Stimulated activated CD8-positive, alpha-beta memory T cell treated with anti-CD3 and anti-CD28 coated beads, Interleukin-4, amount 100 ng/mL, for 24 hours (primary cell): ENCODE results near the gene LAS1L.
"Not testable (repeated sequence)": the region's sequence is repeated elsewhere in the genome, so short reads cannot be mapped to it uniquely, and the experiment has no call there.

Source experiments
- DNase-seq: peaks from one replicate; pipeline ENCODE4 v3.0.0-alpha.2; 2020; ENCODE audit warnings: low read depth

Gene LAS1L

GRCh38 chrX:65534450-65535292 is at the start of gene LAS1L:
Gene LAS1L, minus strand, starts transcription at chrX:65534787. Its CDS starts 72 bp downstream, at chrX:65534715.
- peak; percentile 79 for DNase-seq

DNA sequence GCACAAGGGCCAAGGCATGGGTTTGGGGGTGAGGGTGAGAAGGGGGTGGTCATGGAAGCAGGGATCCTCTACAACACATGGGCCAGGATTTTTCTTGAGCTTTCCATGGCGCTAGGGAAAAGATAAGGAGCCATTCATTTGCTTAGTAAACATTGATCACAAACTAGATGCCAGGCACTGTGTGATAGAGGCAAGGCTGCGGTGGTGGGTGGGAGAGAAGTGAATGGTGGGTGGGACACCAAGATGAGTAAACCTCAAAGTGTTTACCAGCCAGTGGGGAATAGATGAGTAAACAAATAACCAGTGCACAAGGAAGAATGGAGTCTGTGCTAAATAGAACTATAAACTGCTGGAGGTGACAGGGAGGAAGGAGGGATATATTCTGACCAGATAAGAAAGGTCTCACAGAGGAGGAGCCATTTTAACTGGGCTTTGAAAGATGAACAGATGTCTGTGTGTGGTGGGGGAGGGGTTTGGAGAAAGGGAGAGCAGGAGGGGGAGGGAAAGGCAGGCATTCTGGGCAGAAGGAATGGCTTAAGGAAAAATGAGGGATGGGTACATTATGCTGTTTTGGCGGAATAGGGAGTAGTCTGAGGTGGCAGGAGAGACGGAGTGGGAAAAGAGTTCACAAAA is 48.0 kb upstream of the LAS1L start:
- no peak for DNase-seq

GRCh38 chrX:65581661-65582339 is 47.2 kb upstream of the LAS1L start:
- peak; percentile 30 for DNase-seq

- DNase-seq: no peak
These were observed 43.8 kb upstream of the LAS1L start for GRCh38 chrX:65578346-65578745.

- no peak for DNase-seq
These were observed 41.6 kb upstream of the LAS1L start for GRCh38 chrX:65576160-65576559.

DNA sequence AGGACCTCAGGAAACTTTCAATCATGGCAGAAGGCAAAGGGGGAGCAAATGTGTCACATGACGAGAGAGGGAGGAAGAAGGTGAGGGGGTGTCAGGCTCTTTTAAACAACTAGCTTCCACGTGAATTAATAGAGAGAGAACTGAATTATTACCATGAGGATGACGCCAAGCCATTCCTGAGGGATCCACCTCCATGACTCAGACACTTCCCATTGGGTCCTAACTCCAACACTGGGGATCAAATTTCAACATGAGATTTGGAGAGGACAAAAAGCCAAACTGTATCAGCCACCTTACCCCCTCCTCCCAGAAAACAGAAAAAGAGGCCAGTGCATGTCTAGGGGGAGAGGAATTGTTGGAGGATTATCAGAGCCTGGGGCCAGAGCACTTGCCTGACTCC is 40.4 kb upstream of the LAS1L start:
- no peak for DNase-seq

GRCh38 chrX:65574356-65574755 is 39.8 kb upstream of the LAS1L start:
- DNase-seq: no peak

DNA sequence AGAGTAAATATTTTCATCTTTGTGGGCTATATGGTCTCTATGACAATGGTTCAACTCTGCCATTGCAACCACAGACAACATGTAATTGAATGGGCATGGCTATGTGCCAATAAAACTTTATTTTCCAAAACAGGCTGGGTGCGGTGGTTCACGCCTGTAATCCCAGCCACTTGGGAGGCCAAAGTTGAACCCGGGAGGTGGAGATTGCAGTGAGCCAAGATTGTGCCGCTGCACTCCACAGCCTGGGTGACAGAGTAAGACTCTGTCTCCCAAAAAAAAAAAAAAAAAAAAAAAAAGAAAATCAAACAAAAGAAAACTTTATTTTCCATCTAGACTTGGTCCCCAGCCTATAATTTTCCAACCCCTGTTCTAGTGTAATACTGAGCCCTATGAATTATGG is 38.4 kb upstream of the LAS1L start:
- no peak for DNase-seq

DNA sequence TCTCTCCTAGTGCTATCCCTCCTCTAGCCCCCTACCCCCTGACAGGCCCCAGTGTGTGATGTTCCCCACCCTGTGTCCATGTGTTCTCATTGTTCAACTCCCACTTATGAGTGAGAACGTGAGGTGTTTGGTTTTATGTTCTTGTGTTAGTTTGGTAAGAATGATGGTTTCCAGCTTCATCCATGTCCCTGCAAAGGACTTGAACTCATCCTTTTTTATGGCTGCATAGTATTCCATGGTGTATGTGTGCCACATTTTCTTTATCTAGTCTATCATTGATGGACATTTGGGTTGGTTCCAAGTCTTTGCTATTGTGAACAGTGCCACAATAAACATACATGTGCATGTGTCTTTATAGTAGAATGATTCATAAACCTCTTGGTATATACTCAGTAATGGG is 28.3 kb upstream of the LAS1L start:
- DNase-seq: not testable (repeated sequence)

DNA sequence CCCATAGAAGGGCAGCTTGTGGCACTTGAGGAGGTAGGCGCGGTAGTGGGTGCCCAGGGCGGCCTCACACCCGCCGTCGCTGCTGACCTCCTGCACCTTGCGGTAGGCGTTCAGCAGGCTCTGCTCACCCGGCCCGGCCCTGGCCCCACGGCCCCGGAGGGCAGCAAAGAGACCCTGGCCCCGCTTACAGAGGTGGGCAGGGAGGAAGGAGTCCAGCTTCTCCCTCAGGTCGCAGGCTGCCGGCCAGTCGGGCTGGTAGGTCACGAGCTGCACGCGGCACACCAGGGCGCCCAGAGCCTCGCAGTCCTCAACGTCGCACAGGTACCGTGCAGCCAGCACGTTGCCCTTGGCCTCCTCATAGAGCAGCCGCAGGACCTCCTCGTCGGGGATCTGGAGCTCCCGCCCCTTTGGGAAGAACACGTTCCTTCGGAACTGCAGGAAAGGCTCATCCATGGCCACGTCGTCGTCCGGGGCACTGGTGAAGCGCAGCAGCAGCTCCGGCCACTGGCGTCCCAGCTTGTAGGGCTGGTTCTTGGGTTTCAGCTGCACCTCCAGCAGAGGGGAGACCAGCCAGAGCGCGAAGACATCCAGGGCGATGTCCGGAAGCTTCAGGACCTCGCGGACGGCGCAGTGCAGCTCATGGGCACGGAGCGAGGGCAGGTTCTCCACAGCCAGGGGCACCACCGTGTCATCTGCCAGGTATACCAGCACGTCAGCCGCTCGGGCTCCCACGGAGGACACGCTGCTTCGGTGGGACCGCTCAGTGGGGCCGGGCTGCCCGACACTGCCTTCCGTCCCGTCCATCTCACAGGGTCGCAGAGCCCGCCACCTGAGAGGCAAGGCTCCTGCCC is 17.1 kb upstream of the LAS1L start:
- no peak for DNase-seq

DNA sequence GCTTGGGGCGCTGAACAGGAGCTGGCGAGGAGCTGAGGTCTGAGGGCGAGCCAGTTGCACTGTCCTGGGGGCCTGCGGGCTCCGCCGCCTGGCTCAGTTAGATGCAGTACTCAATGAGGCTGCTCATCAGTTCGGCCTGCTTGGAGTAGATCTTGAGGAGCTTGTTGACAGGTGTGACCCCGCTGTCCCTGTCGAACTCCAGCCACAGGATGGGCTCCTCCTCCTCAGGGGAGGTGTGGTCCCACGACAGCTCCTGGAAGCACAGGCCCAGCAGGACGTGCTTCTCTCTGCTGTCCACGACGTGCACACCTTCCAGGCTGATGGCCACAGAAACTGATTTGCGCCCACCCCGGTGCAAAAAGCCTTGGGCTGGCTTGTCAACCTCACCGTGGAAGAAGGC is 16.5 kb upstream of the LAS1L start:
- DNase-seq: no peak

DNA sequence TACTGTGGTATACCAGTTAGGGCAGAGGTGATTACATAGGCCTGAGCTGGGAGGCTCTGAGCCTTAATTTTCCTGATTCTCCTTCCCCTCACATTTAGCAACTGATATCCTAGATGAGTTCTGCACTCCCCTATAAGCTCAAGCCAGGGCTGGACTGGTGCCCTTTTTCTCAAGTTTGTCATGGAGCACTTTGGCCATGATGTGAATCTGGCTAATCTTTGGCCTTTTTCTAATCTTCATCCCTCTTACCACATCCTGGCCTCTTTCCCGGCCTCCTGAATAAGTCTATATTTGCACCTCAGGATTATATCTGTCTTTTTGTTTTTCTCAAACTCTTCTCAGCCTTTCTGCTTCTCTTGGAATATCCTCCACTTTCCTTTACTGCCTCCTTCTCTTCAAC is 10.9 kb upstream of the LAS1L start:
- no peak for DNase-seq

DNA sequence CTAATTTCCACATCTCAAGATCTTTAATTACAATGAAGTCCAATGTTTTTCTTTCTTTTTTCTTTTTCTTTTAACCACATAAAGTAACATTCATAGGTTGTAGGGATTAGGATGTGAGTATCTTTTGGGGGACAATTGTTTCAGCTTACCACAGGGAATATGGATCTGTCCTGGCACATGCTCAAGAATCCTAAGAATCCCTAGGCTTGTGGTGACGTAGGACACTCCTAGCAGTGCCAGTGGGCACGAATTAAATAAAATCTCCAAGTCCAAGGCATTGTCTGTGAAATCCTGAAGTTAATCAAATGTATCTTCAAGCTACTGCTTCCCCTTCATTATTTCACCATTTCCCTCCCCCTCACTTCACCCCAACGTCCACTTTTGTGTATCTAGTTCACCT is 2.6 kb upstream of the LAS1L start:
- no peak for DNase-seq

- DNase-seq: no peak
These were observed 1.7 kb upstream of the LAS1L start for GRCh38 chrX:65536291-65536690.

GRCh38 chrX:65532016-65532415 is 2.6 kb downstream of the LAS1L start:
- no peak for DNase-seq

GRCh38 chrX:65528705-65529340 is 5.8 kb downstream of the LAS1L start:
- DNase-seq: peak; percentile 29

- no peak for DNase-seq
These were observed 6.3 kb downstream of the LAS1L start for GRCh38 chrX:65528293-65528692.

DNA sequence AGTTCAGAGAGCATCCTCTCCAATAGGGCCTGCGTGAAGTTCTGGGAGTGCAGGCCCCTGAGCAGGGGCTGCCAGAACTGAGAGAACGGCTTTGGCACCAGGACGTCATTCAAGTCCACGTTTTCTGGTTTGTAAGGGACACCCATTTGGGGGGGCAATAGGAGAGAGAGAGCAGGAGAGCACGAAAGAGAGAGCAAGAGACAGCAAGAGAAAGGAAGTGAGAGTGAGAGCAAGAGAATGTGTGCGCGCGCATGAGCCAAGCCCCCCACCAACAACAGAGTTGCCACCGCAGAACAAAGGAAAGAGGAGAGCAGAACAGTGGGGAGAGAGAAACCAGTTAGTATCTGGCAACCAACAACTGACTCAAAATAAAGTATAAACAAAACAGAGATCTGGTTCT is 10.4 kb downstream of the LAS1L start:
- no peak for DNase-seq

DNA sequence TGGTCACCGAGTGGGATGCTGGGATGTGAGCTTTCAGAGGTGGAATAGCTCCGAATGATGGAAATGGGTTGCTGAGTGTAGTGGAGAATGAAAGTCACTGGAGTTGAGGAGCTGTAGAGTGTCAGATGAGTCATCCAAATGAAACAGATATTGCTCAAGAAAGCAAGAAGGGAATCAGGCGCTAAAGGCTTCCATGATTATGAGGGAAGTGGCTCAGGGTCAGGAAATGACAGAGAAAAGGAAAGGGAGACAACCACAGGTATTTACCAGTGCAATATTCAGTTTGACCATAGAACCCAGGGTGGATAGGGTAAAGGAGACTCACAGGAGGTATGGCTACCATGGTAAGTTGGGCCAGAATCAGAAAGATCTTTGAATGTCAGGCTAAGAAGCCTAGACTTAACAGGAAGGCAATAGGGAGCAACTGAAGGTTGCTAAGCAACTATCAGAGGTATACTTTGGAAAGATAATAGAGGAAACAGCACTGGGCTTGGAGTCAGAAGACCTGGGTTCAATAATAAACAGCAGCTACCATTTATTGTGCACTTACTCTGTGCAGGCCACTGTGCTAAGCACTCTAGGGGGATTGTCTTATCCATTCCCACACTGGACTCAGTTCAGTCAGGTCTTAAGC is 11.7 kb downstream of the LAS1L start:
- no peak for DNase-seq

GRCh38 chrX:65519530-65519929 is 15.1 kb downstream of the LAS1L start:
- DNase-seq: not testable (repeated sequence)

- DNase-seq: not testable (repeated sequence)
These were observed 15.6 kb downstream of the LAS1L start for GRCh38 chrX:65518980-65519379.
